Measurements from ENCODE around the gene SLC34A1.

DNA sequence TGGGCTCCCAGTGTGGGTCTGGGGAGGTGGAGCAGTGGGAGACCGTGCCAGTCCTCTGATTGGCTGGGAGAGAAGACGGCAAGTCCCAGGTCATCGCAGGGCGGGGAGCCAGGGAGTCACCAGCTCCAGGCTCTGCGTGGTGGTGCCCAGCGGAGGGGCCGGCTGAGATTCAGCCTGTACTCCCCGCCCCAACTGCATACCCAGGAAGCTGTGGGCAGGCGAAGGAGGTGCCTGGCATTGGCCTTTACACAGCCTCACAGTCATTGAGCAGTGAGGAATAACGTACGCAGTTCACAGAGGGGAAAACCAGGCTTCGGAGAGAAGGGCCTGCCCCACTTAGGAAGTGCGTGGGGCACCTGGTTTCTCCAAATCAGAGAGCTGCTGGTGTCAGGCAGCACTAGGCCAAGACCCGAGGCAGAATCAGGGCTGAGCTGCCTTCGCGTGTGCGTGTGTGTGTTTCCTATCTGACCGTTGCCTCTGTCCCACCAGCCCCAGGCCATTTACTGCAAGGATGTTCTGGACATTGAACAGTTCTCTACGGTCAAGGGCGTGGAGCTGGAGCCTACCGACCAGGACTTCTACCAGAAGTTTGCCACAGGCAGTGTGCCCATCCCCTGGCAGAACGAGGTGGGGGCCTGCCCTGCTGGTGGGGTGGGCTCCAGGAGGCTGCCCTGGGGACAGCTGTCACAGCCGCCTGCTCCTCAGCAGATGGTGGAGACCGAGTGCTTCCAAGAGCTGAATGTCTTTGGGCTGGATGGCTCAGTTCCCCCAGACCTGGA is 56.2 kb downstream of the SLC34A1 start:
- TF ChIP-seq, protein P1, sequence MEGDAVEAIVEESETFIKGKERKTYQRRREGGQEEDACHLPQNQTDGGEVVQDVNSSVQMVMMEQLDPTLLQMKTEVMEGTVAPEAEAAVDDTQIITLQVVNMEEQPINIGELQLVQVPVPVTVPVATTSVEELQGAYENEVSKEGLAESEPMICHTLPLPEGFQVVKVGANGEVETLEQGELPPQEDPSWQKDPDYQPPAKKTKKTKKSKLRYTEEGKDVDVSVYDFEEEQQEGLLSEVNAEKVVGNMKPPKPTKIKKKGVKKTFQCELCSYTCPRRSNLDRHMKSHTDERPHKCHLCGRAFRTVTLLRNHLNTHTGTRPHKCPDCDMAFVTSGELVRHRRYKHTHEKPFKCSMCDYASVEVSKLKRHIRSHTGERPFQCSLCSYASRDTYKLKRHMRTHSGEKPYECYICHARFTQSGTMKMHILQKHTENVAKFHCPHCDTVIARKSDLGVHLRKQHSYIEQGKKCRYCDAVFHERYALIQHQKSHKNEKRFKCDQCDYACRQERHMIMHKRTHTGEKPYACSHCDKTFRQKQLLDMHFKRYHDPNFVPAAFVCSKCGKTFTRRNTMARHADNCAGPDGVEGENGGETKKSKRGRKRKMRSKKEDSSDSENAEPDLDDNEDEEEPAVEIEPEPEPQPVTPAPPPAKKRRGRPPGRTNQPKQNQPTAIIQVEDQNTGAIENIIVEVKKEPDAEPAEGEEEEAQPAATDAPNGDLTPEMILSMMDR (IDR thresholded peaks at IDR 0.05; ENCODE audit: insufficient read depth, low read depth, low read length), result no peak
- TF ChIP-seq EZH2 (IDR thresholded peaks at IDR 0.05; ENCODE audit: insufficient read depth, low read length), result no peak

All from astrocyte (in vitro differentiated cells and primary cell).